Stomach (tissue), 4 donors: Measurements from ENCODE around the gene UHRF1.

Experiments used
- EP300 ChIP-seq: sonication (generic); formaldehyde crosslinking; IDR thresholded peaks from one replicate; pipeline ENCODE4 v1.6.1; 2017; ENCODE audit warnings: antibody characterized with exemption
- POLR2A ChIP-seq, 4 donors: fragments of 450-650 bp; IDR thresholded peaks; one replicate each; pipeline ENCODE4 v1.6.1; 2016; ENCODE audit warnings: antibody characterized with exemption in 4 of 4, control low read depth in 2 of 4, mild to moderate bottlenecking in 1 of 4, moderate library complexity in 1 of 4
- POLR2AphosphoS5 ChIP-seq, 3 donors: sonication (generic); formaldehyde crosslinking; IDR thresholded peaks; one replicate each; pipeline ENCODE4 v1.6.1; 2016; ENCODE audit warnings: antibody characterized with exemption in 3 of 3
- TF ChIP-seq, protein P1 (sequence below), 7 experiments: fragments of 450-650 bp in 4 of 7; fragments of 200-600 bp in 3 of 7; sonication (generic) in 3 of 7; IDR thresholded peaks; one replicate each; pipeline ENCODE4 v1.5.1; 2016 to 2019; ENCODE audit warnings: antibody characterized with exemption in 7 of 7, control low read depth in 2 of 7, mild to moderate bottlenecking in 1 of 7

- TF ChIP-seq POLR2A (IDR thresholded peaks at IDR 0.05) (no peak), EP300 (no peak), POLR2AphosphoS5 (IDR thresholded peaks at IDR 0.05) (no peak)
- TF ChIP-seq, protein P1, sequence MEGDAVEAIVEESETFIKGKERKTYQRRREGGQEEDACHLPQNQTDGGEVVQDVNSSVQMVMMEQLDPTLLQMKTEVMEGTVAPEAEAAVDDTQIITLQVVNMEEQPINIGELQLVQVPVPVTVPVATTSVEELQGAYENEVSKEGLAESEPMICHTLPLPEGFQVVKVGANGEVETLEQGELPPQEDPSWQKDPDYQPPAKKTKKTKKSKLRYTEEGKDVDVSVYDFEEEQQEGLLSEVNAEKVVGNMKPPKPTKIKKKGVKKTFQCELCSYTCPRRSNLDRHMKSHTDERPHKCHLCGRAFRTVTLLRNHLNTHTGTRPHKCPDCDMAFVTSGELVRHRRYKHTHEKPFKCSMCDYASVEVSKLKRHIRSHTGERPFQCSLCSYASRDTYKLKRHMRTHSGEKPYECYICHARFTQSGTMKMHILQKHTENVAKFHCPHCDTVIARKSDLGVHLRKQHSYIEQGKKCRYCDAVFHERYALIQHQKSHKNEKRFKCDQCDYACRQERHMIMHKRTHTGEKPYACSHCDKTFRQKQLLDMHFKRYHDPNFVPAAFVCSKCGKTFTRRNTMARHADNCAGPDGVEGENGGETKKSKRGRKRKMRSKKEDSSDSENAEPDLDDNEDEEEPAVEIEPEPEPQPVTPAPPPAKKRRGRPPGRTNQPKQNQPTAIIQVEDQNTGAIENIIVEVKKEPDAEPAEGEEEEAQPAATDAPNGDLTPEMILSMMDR (IDR thresholded peaks at IDR 0.05): no peak
These were observed 30.2 kb downstream of the UHRF1 start for GRCh38 chr19:4939466-4939865.
